HCT116 (cell line): Measurements from ENCODE around the gene PROCA1. TPM values are rescaled to one million over a fixed set of nuclear protein-coding genes. Genes with fewer than 3 reads are reported as not detected.

Experiments
- ATAC-seq: fragments of 200-7000 bp; cut with Tn5 transposase; 2 replicates; pipeline ENCODE4 v1.9.1; 2020; ENCODE audit warnings: mild to moderate bottlenecking, moderate library complexity
- BruUV-seq: library from RNA; stranded (reverse); fragments of 400-500 nt; replicated peaks from 2 replicates; lab custom pipeline; 2021; lab: Mats Ljungman, UMichigan
- CTCF ChIA-PET: fragments of 300-600 bp; sonication (Branson Sonifier 250); formaldehyde crosslinking; loops from one replicate; lab custom pipeline; 2021; ENCODE audit warnings: antibody characterized with exemption; lab: Charles Lee
- POLR2A ChIA-PET: fragments of 300-600, 350-600 bp; sonication (Branson Sonifier 250); formaldehyde crosslinking; loops from one replicate; lab custom pipeline; 2021; ENCODE audit warnings: antibody characterized with exemption; lab: Charles Lee
- RAD21 ChIA-PET, 2 experiments: fragments of 300-600 bp; sonication (Branson Sonifier 250); formaldehyde crosslinking; loops; one replicate each; lab custom pipeline; 2023; ENCODE audit warnings: low total read pairs in 2 of 2; ENCODE audit not compliant: uncharacterized antibody in 2 of 2, unreplicated experiment in 2 of 2, low non-redundant PET in 1 of 2; lab: Charles Lee
- DNase-seq: peaks from one replicate; pipeline ENCODE4 v3.0.0-alpha.2; 2010; ENCODE audit warnings: low read depth, low spot score
- H2AFZ ChIP-seq: fragments of 200-600 bp; shearing (Covaris generic), sonication (generic); 2 replicates; pipeline ENCODE4 v1.6.1; 2017; ENCODE audit warnings: low read depth, mixed run types, mixed read lengths, antibody characterized with exemption, low read length; ENCODE audit not compliant: poor library complexity, severe bottlenecking
- H3K27ac ChIP-seq: 2 replicates; pipeline ENCODE4 v1.5.1; 2012; ENCODE audit warnings: low read depth, low read length
- H3K27me3 ChIP-seq: fragments of 200-600 bp; sonication (generic); 2 replicates; pipeline ENCODE4 v1.6.1; 2016; ENCODE audit warnings: mixed run types, low read length, mixed read lengths; ENCODE audit not compliant: insufficient read depth
- H3K36me3 ChIP-seq, 2 experiments: fragments of 200-500 bp in 1 of 2; fragments of 200-600 bp in 1 of 2; sonication (Bioruptor generic) in 1 of 2; sonication (generic) in 1 of 2; 2 replicates each; pipeline versions ENCODE4 v1.5.1 to v1.6.1; 2014 to 2016; ENCODE audit warnings: low read length in 2 of 2, inconsistent platforms in 1 of 2, mixed read lengths in 1 of 2, mixed run types in 1 of 2; ENCODE audit not compliant: insufficient read depth in 2 of 2, control insufficient read depth in 1 of 2
- H3K4me1 ChIP-seq, 2 experiments: fragments of 200-600 bp in 1 of 2; sonication (generic) in 1 of 2; 2 replicates each; pipeline versions ENCODE4 v1.5.1 to v1.6.1; 2012 to 2017; ENCODE audit warnings: low read length in 2 of 2, inconsistent platforms in 1 of 2, mild to moderate bottlenecking in 1 of 2, mixed read lengths in 1 of 2, mixed run types in 1 of 2, moderate library complexity in 1 of 2; ENCODE audit not compliant: insufficient read depth in 2 of 2, control insufficient read depth in 1 of 2
- H3K4me2 ChIP-seq: fragments of 200-600 bp; sonication (generic); 2 replicates; pipeline ENCODE4 v1.6.1; 2017; ENCODE audit warnings: mixed run types, low read length, mixed read lengths
- H3K4me3 ChIP-seq, 2 experiments: fragments of 200-600 bp in 1 of 2; sonication (generic) in 1 of 2; replicated peaks in 1 of 2; 2 replicates each; pipeline ENCODE4 v1.5.1; 2011 to 2016; ENCODE audit warnings: low read length in 2 of 2, control low read depth in 1 of 2, low read depth in 1 of 2, mild to moderate bottlenecking in 1 of 2, mixed read lengths in 1 of 2, mixed run types in 1 of 2
- H3K79me2 ChIP-seq: fragments of 200-600 bp; sonication (generic); 2 replicates; pipeline ENCODE4 v1.6.1; 2017; ENCODE audit warnings: mild to moderate bottlenecking, mixed run types, low read length, moderate library complexity, mixed read lengths; ENCODE audit not compliant: insufficient read depth
- H3K9ac ChIP-seq: fragments of 200-600 bp; sonication (generic); 2 replicates; pipeline ENCODE4 v1.6.1; 2016; ENCODE audit warnings: low read length, mixed read lengths
- H3K9me2 ChIP-seq: fragments of 200-600 bp; sonication (generic), shearing (Covaris generic); 2 replicates; pipeline ENCODE4 v1.6.1; 2017; ENCODE audit warnings: mixed run types, mild to moderate bottlenecking, moderate library complexity; ENCODE audit not compliant: insufficient read depth
- H3K9me3 ChIP-seq, 2 experiments: fragments of 200-500 bp in 1 of 2; fragments of 200-600 bp in 1 of 2; sonication (Bioruptor generic) in 1 of 2; sonication (generic) in 1 of 2; 2 replicates each; pipeline ENCODE4 v1.6.1; 2014 to 2017; ENCODE audit warnings: low read length in 2 of 2, mixed read lengths in 2 of 2, inconsistent platforms in 1 of 2, low read depth in 1 of 2, mild to moderate bottlenecking in 1 of 2, mixed run types in 1 of 2, moderate library complexity in 1 of 2; ENCODE audit not compliant: control insufficient read depth in 1 of 2, insufficient read depth in 1 of 2
- H4K20me1 ChIP-seq: fragments of 200-600 bp; sonication (generic), shearing (Covaris generic); 2 replicates; pipeline ENCODE4 v1.6.1; 2017; ENCODE audit warnings: mixed run types, mild to moderate bottlenecking, moderate library complexity; ENCODE audit not compliant: insufficient read depth
- EZH2 ChIP-seq: fragments of 200-600 bp; sonication (generic); IDR thresholded peaks from 2 replicates; pipeline ENCODE4 v1.6.1; 2017; ENCODE audit warnings: antibody characterized with exemption, mixed run types
- POLR2AphosphoS5 ChIP-seq: IDR thresholded peaks from 2 replicates; pipeline ENCODE4 v1.6.1; 2011; ENCODE audit warnings: mild to moderate bottlenecking, low read depth, low read length, moderate library complexity
- SIN3A ChIP-seq: IDR thresholded peaks from 2 replicates; pipeline ENCODE4 v1.6.1; 2012; ENCODE audit warnings: low read depth
- ZFX ChIP-seq: fragments of 450-650 bp; IDR thresholded peaks from 2 replicates; pipeline ENCODE4 v1.6.1; 2017
- ZNF274 ChIP-seq: fragments of 200-500 bp; sonication (Bioruptor generic); IDR thresholded peaks from 2 replicates; pipeline ENCODE4 v1.6.1; 2014; ENCODE audit warnings: mild to moderate bottlenecking, low read depth, low read length, inconsistent platforms
- intact Hi-C: fragments of 100-400 bp; cut with micrococcal nuclease; formaldehyde crosslinking; loops from 2 replicates; pipeline ENCODE4 v1.10.0; 2022
- total RNA-seq: library from RNA; stranded (reverse); gene quantifications from one replicate; pipeline ENCODE4 v1.2.1, GENCODE V29; 2021; ENCODE audit not compliant: unreplicated experiment
- TF ChIP-seq, protein P1 (sequence below), 3 experiments: fragments of 200-600 bp in 1 of 3; sonication (generic) in 1 of 3; IDR thresholded peaks in 2 of 3; conservative IDR thresholded peaks in 1 of 3; 2 replicates each; pipeline ENCODE4 v1.5.1; 2012 to 2017; ENCODE audit warnings: low read depth in 2 of 3, low read length in 2 of 3, antibody characterized with exemption in 1 of 3, borderline replicate concordance in 1 of 3, control low read depth in 1 of 3, mild to moderate bottlenecking in 1 of 3, mixed read lengths in 1 of 3, mixed run types in 1 of 3, moderate library complexity in 1 of 3; ENCODE audit not compliant: insufficient read depth in 1 of 3

PROCA1 gene
- total RNA-seq, 1 experiment from 2014 or later: 0.96 TPM

DNA sequence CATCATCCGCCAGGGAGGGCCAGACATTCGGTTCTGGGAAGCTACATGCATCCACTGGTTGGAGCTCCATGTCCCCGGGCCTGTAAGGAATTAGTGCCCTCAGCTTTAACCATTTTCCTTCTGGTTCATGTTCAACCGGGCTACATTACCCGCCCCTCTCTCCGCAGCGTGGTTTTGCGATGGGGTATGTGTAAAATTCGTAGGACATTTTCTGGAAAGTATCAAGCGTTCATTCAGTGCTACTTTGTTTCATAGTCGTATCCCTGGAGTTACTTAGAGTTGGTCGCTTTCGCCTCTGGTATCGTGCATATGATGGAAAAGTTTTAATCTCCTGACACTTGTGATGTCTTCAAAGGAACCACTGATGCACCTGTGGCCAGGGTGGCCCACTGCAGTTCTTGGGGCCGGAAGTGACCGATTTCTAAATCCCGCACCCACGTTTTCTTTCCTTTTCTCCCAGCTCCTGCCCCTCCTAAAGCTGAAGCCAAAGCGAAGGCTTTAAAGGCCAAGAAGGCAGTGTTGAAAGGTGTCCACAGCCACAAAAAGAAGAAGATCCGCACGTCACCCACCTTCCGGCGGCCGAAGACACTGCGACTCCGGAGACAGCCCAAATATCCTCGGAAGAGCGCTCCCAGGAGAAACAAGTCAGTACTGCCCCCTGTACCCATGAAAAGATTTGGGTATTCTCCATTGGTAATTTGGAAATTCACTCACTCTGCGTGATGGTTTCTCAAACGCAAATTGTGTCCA lies 8.7 kb upstream of the PROCA1 start:
- H3K4me1 ChIP-seq: peaks cover 36 to 59% of the 10 kb centered on the region in 2 experiments
- H4K20me1 ChIP-seq: peaks cover 15% of the 10 kb centered on the region; the same call in 1 of the 2 replicates
- intact Hi-C loops: no loop called here
- H3K4me2 ChIP-seq: peak overlapping the region; percentile 77
- TF ChIP-seq POLR2AphosphoS5 (peak; percentile 64), SIN3A (peak; percentile 17; the same call in 1 of the 2 replicates), ZFX (peak; percentile 35; the same call in 1 of the 2 replicates), EZH2 (no peak), ZNF274 (no peak)
- TF ChIP-seq, protein P1, sequence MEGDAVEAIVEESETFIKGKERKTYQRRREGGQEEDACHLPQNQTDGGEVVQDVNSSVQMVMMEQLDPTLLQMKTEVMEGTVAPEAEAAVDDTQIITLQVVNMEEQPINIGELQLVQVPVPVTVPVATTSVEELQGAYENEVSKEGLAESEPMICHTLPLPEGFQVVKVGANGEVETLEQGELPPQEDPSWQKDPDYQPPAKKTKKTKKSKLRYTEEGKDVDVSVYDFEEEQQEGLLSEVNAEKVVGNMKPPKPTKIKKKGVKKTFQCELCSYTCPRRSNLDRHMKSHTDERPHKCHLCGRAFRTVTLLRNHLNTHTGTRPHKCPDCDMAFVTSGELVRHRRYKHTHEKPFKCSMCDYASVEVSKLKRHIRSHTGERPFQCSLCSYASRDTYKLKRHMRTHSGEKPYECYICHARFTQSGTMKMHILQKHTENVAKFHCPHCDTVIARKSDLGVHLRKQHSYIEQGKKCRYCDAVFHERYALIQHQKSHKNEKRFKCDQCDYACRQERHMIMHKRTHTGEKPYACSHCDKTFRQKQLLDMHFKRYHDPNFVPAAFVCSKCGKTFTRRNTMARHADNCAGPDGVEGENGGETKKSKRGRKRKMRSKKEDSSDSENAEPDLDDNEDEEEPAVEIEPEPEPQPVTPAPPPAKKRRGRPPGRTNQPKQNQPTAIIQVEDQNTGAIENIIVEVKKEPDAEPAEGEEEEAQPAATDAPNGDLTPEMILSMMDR (IDR thresholded peaks at IDR 0.05 in 2 of 3, conservative IDR thresholded peaks at IDR 0.05 in 1 of 3; ENCODE audit: borderline replicate concordance in 1 of 3, insufficient read depth in 1 of 3, low read depth in 2 of 3, low read length in 2 of 3): peak in 1 of 3 experiments; percentile 6; a peak in 1 of 6 replicates
- H3K9me2 ChIP-seq: no peaks in the 10 kb centered on the region
- peak overlapping the region; percentile 89 for H3K27ac ChIP-seq
- ChIA-PET RAD21 (no interaction called here), CTCF (interaction anchor here (1.0 to 1.3 kb wide), 7 partner anchors 8 to 397 kb away, joined by 3 to 13 read pairs (median 5); partner anchors contain the start of genes BLTP2, NEK8, PHF12 and PROCA1), POLR2A (interaction anchor here (0.9 to 2.6 kb wide), 12 partner anchors 8 to 231 kb away, joined by 3 to 42 read pairs (median 6); partner anchors contain the start of genes FAM222B, NEK8, PHF12 and PROCA1)
- peak overlapping the region; percentile 98 to 99 for H3K4me3 ChIP-seq
- no peaks in the 10 kb centered on the region for H3K27me3 ChIP-seq
- ATAC-seq (no peak), DNase-seq (no peak)
- peak overlapping the region; percentile 99 for H3K9ac ChIP-seq
- H3K9me3 ChIP-seq: no peaks in the 10 kb centered on the region
- TSS peak; percentile 75 for BruUV-seq
- H2AFZ ChIP-seq: no peak overlapping the region
- H3K36me3 ChIP-seq: peaks cover 22 to 43% of the 10 kb centered on the region in 2 experiments; a peak in 3 of 4 replicates
- peaks cover 49% of the 10 kb centered on the region for H3K79me2 ChIP-seq
